NCI-H1092 treated with DMSO at 0.1 percent for 48 hours (cell line): ENCODE data around the gene TRAF3IP1.

Source experiments
- DNase-seq: peaks from one replicate; lab custom pipeline; 2025; lab: John Stamatoyannopoulos, UW

The TRAF3IP1 gene

DNA sequence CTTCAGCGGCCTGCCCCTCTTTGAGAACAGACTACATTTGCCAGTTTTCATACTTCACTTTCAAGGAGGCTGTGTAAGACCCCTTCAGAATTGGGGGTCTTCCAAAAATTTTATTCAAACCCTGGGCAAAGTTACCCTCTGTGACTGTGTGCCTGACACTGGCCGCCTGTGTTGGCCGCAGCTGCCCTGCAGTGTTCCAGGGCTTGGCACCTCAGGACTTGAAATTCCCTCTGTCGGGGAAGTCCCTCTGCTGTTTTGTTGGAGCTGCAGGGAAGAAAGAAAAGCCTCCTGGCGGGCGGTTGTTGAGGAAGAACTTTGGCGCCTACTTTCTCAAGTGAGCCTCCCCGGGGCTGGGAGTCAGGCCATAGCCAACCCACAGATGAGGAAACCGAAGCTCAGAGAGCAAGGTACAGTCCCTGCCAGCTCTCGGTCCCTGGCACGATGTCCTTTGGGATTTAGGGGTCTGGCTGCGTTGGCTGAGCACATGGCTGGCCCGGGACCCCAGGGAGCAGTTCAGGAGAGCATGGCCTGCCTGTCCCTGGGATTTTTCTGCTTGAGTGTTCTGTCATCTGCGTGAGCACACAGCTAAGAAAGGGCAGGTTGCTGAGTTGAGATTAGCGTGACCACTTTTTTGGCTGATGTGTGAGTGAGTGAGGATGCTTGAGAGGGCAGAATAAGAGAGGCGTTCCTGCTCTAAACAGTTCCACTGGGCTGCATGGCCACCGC is 88.5 kb downstream of the TRAF3IP1 start:
- DNase-seq, result no peak

GRCh38 chr2:238409341-238410199 is 89.3 kb downstream of the TRAF3IP1 start:
- no peak for DNase-seq

GRCh38 chr2:238412067-238412767 is 91.9 kb downstream of the TRAF3IP1 start:
- no peak for DNase-seq

- no peak for DNase-seq
These were observed 93.0 kb downstream of the TRAF3IP1 start for GRCh38 chr2:238413368-238413767.

DNA sequence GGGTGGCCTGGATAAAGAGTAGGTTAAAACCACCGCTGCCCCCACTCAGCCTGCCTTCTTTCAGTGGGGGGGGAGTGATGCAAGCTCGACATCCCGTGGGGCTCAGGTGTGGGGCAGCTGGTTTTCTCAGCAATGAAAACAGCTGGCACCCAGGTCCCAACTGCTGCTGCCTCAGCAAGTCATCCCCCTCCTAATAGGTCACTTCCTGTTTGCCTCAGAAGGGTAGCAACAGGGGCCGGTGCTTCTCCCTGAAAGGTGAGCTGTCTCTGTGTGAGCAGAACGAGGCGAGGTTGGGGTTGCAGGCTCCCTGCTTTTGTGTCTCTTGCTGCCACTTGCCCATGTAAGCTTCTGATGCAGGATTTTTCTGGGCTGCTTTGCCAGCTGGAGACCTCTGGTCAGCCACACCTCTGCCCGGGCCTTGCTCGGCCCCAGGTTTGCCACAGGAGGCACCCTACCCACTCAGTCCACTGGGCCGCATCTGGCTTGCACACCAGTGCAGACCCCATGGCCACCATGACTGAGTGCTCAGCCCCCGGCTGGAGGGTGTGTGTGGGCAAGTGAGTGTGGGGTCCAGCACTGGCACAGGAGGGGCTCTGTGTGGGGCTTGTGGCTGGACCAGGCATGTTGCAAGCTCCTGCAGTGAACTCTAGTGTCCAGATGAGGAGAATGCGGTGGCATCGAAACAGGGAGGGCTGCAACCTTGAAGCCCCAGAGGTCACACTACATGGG is 94.9 kb downstream of the TRAF3IP1 start:
- DNase-seq, result no peak

- no peak for DNase-seq
These were observed 95.6 kb downstream of the TRAF3IP1 start for GRCh38 chr2:238415893-238416292.

DNA sequence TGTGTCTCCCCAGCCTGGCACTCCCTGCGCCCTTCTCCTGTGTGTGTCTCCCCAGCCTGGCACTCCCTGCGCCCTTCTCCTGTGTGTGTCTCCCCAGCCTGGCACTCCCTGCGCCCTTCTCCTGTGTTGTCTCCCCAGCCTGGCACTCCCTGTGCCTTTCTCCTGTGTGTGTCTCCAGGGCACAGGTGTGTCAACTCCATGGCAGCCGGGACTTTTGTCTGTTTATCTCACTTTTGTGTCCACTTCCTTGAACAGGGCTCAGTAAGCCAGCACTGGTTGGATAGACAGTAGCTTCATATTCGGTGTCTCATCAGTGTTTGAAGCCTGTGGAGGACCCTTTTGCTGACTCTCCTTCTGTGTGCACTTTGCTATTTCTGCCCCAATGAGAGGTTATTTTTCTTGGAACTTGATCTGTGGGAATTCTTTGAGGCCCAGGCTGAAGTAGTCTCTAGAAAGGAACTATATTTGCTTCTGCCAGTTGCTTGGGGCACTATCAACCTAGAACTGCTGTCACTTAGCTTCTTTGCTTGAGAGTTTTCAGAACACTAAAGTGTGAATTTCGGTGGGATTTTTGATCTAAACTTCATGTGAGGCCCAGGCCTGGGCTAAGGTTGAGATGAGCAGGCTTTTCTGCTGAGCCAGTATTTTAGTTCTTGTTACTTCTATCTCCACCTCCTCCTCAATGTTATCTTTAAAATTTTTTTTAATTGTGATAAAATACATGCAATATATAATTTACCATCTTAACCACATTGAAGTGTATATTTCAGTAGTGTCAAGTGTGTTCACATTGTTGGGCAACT is 98.1 kb downstream of the TRAF3IP1 start:
- no peak for DNase-seq

GRCh38 chr2:238418999-238419546 is 98.8 kb downstream of the TRAF3IP1 start:
- DNase-seq, result no peak

- no peak for DNase-seq
These were observed 100.1 kb downstream of the TRAF3IP1 start for GRCh38 chr2:238420442-238420841.

- no peak for DNase-seq
These were observed 100.8 kb downstream of the TRAF3IP1 start for GRCh38 chr2:238420878-238421694.

DNA sequence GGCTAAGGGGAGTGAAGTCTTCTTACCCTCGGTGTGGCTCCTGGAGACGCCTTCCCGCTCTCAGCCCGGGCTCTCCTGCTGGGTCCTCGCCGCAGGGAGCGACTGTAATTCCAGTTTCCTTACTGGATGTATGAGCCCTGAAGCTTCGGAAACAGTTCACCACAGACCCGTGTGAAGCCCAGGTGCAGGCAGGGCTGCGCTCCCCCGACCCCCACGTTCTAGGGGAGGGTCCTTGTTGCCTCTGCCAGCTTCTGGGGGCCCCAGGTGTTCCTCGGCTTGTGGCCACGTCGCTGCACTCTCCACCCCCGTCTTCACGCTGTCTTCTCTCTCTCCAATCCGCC is 101.3 kb downstream of the TRAF3IP1 start:
- no peak for DNase-seq

GRCh38 chr2:238422285-238422684 is 102.0 kb downstream of the TRAF3IP1 start:
- DNase-seq, result no peak

- no peak for DNase-seq
These were observed 102.6 kb downstream of the TRAF3IP1 start for GRCh38 chr2:238422940-238423339.

- DNase-seq, result no peak
These were observed 103.4 kb downstream of the TRAF3IP1 start for GRCh38 chr2:238423561-238424312.

- DNase-seq, result no peak
These were observed 104.0 kb downstream of the TRAF3IP1 start for GRCh38 chr2:238424313-238424700.

- DNase-seq, result no peak
These were observed 105.2 kb downstream of the TRAF3IP1 start for GRCh38 chr2:238425505-238425978.

- peak; percentile 49 for DNase-seq
These were observed 105.8 kb downstream of the TRAF3IP1 start for GRCh38 chr2:238425979-238426567.

DNA sequence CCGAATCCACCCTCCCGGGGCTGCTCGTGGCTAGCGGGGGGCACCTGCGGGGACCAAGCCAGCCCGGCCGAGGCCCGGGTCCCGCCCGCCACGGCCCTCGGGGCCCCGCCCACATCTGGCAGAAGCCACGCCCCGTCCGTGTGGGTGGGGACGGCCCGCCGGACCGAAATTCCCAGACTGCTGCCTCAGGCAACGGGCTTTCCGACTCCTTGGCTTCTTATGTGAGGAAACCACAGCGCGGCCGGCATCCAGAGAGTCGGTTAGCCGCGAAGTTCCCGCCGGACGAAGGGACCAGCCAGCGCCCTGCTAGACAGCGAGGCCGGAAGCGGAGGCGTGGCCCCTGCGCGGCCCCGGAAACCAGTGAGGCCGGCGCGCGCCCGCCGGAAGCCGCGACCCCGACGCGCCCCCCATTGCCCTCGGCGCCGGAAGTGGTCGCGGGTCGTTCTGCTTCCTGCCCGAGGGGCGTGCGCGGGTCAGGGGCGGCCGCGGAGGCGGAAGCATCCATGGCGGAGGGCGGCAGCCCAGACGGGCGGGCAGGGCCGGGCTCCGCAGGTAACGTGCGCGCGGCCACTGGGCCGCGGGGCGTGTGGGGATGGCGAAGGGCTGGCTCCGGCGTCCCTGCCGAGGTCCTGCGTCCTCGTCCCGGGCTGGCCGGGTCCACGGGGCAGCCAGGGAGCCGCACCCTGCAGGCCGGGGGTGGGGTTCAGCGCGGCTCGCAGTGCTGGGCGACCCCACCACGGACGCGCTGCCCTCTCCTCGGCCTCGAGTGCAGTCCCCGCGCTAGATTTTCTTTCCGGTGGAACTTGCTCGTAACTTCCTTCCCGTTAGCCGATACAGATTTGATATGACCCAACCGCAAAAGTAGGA is 106.5 kb downstream of the TRAF3IP1 start, which contains the start of gene ASB1:
Gene ASB1, plus strand, starts transcription at position 360 of the 867 bp plus-strand sequence. Its CDS starts 144 bp downstream, at position 504.
- DNase-seq, result peak; percentile 67
